GM12892 (cell line): Measurements from ENCODE around the gene LZTS2.
"Not testable (repeated sequence)": the region's sequence is repeated elsewhere in the genome, so short reads cannot be mapped to it uniquely, and the experiment has no call there.

Source experiments
- DNase-seq: peaks from one replicate; pipeline ENCODE4 v3.0.0; 2011; ENCODE audit not compliant: insufficient read length
- FAIRE-seq: peaks from 2 replicates; lab custom pipeline; 2011; peaks lifted over from hg19 to GRCh38; lab: Jason Lieb, UNC
- POLR2A ChIP-seq: IDR thresholded peaks from 2 replicates; pipeline ENCODE4 v1.6.1; 2011; ENCODE audit warnings: low read depth, low read length, control low read depth
- POLR2AphosphoS5 ChIP-seq: IDR thresholded peaks from 2 replicates; pipeline ENCODE4 v1.6.1; 2011; ENCODE audit warnings: low read depth, low read length, control low read depth
- TAF1 ChIP-seq: IDR thresholded peaks from 2 replicates; pipeline ENCODE4 v1.6.1; 2011; ENCODE audit warnings: low read depth, mild to moderate bottlenecking, control low read depth, low read length, borderline replicate concordance

Gene LZTS2

DNA sequence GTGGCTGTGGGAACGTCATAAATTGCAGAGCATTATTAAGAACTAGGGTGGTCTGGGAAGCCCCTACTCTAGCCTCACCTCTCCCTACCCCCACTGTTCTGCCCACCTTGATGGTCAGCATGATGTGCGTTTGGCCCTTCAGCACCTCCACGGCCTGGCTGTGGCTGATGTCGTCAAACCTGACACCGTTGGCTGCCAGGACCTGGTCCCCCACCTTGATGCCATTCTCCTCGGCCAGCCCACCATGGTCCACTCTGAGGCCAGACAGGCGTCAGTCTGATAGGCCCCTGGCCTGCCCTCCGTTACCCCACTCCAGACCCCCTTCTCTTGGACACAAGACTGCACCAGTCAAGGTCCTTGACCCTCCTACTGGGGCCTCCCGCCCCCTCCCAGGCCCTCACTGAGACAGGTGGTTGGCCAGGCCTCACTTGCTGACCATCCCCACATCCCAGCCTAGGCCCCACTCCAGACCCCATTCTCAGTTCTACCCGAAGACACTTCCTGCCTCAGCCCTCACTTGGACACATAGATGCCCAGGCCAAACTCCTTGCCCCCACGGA lies 22.2 kb downstream of the LZTS2 start:
- DNase-seq (no peak), FAIRE-seq (no peak)
- no peak for TF ChIP-seq TAF1
- no peak for TF ChIP-seq POLR2A
- no peak for TF ChIP-seq POLR2AphosphoS5

DNA sequence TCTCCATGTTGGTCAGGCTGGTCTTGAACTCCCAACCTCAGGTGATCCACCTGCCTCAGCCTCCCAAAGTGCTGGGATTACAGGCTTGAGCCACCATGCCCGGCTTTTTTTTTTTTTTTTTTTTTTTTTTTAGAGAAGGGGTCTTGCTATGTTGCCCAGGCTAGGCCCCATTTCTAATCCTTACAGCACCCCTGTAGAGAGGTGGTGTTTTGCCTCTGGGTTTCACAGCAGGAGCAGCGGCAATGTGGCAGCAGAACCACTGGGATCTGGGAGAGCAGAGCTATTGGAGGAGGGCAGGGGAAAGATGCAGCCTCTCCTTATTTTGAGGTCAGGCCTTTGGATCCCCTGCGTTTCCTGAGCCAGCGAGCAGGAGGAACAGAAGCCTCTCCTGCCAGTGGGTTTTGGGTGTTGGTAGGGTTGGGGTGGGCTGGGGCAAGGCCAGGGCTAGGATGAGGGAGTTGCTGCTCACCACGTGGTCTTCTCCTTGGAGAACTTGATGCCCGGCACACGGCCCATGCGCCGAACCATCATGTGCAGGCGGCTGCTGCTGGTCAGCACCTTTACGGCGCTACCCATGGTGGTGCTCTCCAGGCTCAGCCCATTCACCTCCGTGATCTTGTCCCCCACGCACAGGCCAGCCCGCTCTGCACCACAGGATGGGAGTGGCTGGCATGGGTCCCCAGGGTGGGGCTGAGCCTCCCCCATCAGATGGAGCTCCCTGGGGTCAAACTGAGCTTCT lies 23.5 kb downstream of the LZTS2 start:
- TF ChIP-seq POLR2A, result no peak
- no peak for TF ChIP-seq TAF1
- TF ChIP-seq POLR2AphosphoS5, result no peak
- no peak for DNase-seq
- FAIRE-seq, result no peak

DNA sequence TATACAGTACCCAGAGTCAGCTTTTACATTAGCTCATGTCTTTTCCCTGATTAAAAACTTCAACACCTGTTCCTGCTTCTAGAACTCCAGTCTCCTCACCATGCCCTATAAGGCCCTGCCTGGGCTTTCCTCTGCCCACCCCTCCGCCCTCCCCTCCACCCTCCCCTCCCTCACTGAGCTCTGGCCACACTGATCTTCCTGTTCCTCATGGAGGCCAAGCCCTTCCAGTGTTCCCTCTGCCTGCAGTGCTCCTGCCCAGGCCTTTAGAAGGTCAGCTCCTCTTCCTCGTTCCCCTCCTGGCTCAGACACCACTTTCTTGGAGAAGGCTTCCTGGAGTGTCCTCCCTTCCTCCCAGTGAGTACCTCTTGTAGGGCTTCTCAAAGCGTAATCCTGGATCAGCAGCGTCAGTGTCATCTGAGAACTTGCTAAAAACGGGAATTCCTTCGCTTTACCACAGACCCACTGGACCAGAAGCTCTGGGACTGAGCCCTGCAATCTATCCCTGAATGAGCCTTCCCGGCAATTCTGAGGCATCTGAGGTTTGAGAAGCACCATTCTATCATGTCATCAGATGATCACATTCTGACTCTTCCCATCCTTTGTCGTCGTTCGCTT lies 27.6 kb downstream of the LZTS2 start:
- DNase-seq, result no peak
- FAIRE-seq, result no peak
- TF ChIP-seq POLR2A (no peak), TAF1 (no peak), POLR2AphosphoS5 (no peak)

DNA sequence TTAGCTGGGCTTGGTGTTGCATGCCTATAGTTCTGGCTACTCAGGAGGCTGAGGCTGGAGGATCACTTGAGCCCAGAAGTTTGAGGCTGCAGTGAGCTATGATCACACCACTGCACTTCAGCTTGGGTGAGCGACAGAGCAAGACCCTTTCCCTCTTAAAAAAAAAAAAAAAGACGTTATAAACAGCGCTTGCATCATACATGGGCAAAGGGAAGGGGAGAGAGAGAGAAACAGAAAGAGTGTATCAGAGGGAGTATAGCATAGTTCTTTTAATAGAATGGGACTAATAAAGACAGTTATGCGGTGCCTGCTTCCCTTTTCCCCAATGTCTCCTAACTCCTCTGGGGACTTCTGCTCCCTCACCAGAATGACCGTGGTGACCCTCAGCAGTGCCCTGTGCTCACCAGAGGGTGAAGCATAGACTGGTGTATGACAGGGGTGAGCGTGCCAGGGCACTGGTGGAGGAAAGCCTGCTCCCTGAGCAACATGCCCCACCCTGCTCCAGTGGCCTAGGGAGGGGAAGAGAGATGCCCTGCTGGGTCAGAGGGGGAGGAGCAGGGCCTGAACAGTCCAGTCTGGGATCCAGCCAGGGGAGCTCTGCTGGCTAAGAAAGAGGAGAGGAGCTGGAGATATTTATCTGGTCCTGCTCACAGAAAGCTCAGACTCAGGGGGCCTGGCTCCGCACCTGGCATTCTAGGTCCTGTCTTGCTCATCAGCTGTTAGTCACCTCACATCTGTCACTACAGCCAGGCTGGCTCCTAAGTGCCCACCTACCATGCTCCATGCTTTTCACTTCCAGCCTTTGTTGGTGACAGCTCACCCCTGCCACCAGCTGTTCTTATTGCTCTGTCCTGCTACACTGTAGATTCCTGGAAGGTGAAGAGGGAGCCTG lies 29.1 kb downstream of the LZTS2 start:
- no peak for FAIRE-seq
- TF ChIP-seq POLR2A (no peak), POLR2AphosphoS5 (no peak), TAF1 (no peak)
- no peak for DNase-seq

DNA sequence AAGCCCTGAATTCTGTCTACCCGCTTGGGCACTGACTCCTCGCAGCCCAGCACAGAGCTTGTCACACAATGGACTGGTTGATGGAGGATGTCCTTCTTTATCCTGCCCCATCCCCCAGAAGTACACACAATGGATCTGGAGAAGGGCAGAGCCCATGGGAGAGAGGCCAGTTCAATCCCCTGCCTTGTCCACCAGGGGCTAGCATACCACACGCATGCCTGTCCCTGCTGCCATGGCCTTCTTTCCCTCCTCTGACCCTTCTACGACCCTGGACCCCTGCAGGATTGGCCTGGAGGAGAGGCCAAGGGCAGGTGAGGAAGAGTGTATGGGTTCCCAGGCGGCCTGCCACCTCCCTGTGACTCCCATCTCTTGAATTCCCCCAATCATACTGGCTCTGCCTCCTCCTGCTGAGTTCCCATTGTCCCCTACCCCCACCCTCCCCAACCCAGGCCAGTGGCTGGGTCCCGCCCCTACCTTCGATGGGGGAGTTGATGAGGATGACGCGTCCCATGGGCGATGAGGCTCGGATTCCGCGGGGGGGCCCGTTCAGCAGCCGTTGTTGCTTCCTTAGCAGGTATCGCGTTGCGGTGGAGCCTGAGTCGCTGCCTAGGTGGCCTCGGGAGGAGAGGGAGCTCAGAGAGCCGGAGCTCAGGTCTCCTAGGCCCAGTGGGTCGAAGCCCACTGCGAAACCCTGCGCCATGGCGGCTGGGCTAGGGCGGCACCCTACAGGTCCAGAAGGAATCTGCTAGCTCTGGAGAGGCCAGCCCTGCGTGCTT lies 30.1 kb downstream of the LZTS2 start:
- no peak for FAIRE-seq
- no peak for TF ChIP-seq POLR2A
- TF ChIP-seq TAF1, result no peak
- no peak for TF ChIP-seq POLR2AphosphoS5
- no peak for DNase-seq

DNA sequence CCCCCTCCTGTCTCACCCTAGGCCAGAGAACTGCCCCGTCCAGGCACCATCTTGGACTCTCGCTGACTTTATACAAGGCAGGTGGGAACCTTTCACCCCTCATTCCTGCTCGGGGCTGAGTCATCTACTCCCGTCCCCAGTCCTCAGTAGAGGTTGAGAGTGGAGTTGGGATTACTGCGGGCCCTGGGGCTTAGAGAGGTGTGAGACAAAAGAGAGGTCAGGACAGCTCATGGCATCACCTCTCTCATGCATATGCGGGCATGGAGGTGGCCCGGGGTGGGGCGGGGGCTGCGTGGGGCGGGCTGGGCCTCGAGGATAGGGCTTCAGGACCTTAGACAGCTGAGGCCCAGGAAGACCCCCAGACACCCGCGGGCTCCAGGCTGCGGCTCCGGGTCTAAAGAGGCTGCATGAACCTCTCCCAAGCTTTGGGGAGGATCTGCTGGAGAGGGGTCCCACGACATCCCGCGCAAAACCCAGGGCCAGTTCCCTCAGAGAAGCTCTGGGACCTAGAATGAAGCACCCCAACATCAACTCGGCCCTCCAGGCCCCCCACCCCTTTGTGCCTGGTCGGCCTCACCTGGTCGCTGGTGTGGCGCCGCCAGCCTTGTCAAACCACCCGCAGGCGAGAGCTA lies 31.0 kb downstream of the LZTS2 start:
- TF ChIP-seq POLR2A, result no peak
- no peak for TF ChIP-seq POLR2AphosphoS5
- no peak for TF ChIP-seq TAF1
- DNase-seq (no peak), FAIRE-seq (no peak)

DNA sequence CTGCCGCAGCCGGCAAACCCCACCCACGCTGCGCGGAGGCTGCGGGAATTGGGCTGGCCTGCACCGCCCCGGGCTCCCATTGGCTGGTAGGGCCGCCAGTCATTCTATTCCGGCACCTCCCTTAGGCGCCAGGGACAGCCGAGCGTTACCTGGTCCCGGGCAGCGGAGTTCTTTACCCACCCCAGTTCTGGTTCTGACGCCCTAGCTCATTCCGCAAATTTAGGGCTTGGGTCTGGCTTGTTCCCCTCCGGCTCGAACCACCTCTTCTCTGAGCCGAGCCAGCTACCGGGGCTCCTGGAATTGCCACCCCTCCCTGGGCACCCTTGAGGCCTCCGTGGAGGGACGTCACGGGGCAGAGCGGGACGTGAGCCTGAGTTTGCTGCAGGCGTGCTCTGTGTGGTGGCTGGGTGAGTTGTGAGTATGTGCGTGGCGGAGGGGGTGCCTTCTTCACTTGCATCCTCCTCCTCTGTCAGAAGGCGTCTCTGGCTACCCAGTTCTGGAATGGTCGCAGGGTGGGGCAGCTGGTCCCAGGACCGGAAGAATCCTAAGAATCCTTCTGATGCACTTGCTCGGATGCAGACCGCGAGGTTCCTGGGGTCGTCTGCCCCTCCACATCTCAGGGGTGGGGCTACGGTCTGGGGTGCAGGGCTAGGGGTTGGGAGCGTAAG lies 31.7 kb downstream of the LZTS2 start, which contains the start of the genes PDZD7 and SFXN3:
PDZD7 (minus strand) TSS at position 2 of the 668 bp plus-strand sequence. CDS start 910 bp downstream, outside the sequence.
SFXN3 (plus strand) TSS at position 107 of the 668 bp plus-strand sequence. CDS start 3,461 bp downstream, outside the sequence.
- peak; percentile 74 for FAIRE-seq
- peak; percentile 98 for DNase-seq
- TF ChIP-seq TAF1 (no peak), POLR2A (no peak), POLR2AphosphoS5 (no peak)

DNA sequence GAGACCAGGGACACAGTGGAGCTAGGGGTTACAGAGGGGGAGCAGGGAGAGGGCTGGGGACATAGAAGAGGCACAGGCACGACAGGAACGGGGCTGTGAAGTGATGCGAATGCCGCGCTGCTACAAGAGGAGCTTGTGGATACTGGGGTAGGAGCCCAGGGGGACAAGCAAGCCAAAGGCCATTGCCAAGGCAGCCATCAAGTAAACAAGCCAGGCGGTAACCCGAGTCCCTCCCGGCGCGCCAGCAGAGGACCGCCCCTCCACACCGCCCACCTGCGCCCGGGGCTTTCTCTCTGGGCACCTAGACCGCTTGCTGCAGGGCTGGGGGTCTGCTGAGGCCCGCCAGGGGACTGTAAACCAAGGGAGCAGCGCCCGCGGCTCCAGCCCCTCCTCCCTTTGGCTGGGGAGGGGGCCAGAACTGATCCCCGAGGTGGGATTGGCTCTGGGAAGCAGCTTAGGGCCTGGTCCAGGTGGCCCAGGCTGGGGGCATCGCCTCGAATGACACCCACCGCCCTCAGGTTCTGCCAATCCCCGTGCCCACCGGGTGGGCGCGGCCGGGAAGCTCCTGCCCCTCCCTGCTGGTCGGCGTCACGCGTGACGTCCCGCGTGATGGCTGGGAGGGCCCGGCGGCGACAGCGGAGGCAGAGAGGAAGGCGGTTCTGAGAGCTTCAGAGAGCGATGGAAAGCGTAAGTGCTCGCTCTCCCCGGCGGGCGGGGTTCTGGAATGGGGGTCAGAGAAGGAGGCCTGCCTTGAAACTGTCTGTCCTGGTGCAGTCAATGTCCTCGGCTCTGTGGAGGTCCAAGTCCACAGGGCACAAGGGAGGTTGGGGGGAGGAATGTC lies 32.4 kb downstream of the LZTS2 start:
- no peak for TF ChIP-seq TAF1
- TF ChIP-seq POLR2A, result no peak
- TF ChIP-seq POLR2AphosphoS5, result no peak
- peak; percentile 65 for DNase-seq
- no peak for FAIRE-seq

DNA sequence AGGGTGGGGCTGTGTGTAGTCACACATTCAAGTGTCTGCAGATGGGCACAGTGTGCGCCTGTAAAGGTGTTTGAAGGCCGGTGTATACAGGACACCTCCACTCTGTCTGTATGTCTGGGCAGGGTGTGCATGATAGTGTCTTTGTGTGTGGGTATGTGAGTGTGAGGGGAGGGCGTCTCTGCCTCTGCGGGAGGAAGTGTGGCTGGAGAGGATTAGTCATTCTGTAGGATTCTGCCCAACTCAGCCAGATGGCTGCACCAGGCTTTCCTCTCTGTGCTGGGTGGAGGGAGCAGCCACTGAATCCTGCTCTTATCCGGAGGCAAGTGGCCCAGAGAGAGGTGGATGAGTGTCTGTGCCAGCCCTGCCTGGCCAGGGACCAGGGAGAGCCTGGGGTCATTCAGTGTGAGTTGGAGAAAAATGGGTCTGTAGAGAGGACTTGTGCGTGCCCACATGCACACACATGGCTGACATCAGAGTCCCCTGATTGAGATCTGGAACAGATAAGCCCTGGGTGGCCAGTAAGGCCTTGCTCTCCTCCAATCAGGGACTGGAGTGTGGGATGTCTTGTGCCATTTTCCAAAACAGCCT lies 33.1 kb downstream of the LZTS2 start:
- no peak for DNase-seq
- TF ChIP-seq POLR2AphosphoS5 (no peak), TAF1 (no peak)
- no peak for FAIRE-seq

DNA sequence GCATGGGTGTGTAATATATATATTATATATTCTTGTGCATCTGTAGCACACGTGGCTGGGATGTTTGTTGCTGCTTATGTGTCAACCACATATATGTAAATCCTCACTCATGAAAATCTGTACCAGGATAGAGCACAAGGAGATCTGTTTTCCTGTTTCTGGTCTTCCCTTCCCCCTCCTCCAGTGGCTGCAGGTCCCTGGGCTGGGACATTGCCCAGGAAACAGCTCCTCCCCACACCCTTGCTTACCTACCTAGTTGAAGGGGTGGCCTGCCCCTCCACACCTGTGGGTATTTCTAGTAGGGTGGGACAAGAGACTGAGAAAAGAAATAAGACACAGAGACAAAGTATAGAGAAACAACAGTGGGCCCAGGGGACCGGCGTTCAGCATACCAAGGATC lies 33.7 kb downstream of the LZTS2 start:
- TF ChIP-seq POLR2A (no peak), POLR2AphosphoS5 (no peak), TAF1 (no peak)
- DNase-seq (no peak), FAIRE-seq (no peak)

DNA sequence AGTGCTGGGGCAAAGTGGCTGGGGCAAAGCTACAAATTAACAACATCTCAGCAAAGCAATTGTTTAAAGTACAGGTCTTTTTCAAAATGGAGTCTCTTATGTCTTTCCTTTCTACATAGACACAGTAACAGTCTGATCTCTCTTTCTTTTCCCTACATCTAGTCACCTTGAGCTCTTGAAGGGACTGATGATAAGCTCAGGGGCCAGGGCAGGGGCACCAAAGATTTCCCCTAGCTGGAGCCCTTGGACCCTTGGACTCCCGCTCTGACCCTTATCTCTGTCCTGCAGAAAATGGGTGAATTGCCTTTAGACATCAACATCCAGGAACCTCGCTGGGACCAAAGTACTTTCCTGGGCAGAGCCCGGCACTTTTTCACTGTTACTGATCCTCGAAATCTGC lies 34.8 kb downstream of the LZTS2 start:
- FAIRE-seq, DNase-seq: not testable (repeated sequence)
